Stimulated activated CD4-positive, alpha-beta T cell treated with anti-CD3 and anti-CD28 coated beads, TNF-alpha, amount 100 ng/mL, for 48 hours (primary cell): ENCODE measurements around the gene ENTHD1.
"Not testable (repeated sequence)": the region's sequence is repeated elsewhere in the genome, so short reads cannot be mapped to it uniquely, and the experiment has no call there.

ENCODE experiments used
- DNase-seq, 3 donors: peaks; one replicate each; pipeline ENCODE4 v3.0.0-alpha.2; 2020; ENCODE audit warnings: low read depth in 3 of 3

The ENTHD1 gene

GRCh38 chr22:39851606-39852315 is 41.8 kb downstream of the ENTHD1 start:
- DNase-seq = no peak

DNA sequence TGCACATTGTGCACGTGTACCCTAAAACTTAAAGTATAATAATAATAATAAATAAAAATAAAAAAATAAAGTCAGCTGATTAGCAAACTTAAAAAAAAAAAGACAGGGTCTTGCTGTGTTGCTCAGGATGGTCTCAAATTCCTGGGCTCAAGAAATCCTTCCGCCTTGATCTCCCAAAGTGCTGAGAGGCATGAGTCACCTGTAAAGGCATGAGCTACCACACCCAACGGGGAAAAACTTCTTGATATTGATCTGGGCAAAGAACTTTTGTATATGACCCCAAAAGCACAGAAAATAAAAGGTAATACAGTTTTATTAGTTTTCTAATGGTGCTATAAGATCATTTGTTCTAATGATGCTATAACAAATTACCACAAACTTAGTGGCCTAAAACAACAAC is 46.1 kb downstream of the ENTHD1 start:
- DNase-seq = no peak

GRCh38 chr22:39846539-39846938 is 47.0 kb downstream of the ENTHD1 start:
- not testable (repeated sequence) for DNase-seq

GRCh38 chr22:39845529-39845928 is 48.0 kb downstream of the ENTHD1 start:
- DNase-seq = no peak

DNA sequence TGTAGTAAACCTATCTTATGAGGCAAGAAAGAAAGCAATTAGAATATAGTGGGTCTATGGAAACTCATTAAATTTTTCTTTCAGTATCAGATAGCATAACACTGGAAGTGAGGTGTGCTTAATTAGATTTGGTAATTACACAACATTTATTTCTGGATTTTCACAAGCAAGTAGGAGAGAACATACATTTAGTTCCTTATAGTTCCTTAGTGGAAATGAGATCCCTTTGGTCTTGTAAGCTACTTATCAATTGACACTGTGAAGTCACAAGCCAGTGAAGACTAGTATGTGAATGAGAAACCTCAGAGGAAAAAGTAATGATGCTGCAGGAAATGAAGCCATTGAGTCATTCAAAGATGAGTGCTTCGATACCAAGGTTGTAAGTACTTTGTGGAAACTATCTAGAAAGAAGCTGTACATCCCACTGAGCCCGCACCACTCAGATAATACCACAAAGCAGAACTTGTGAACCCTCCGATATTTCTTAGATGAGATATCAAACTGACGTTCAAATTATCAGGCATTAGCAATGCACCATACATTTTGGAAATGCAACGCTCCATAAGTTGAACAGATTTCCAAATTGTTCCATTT is 53.5 kb downstream of the ENTHD1 start:
- DNase-seq = peak in 2 of 3 donors; percentile 7 to 18

- DNase-seq = no peak
Measured at GRCh38 chr22:39839204-39839603, 54.4 kb downstream of the ENTHD1 start.

GRCh38 chr22:39833610-39834009 is 60.0 kb downstream of the ENTHD1 start:
- no peak for DNase-seq

DNA sequence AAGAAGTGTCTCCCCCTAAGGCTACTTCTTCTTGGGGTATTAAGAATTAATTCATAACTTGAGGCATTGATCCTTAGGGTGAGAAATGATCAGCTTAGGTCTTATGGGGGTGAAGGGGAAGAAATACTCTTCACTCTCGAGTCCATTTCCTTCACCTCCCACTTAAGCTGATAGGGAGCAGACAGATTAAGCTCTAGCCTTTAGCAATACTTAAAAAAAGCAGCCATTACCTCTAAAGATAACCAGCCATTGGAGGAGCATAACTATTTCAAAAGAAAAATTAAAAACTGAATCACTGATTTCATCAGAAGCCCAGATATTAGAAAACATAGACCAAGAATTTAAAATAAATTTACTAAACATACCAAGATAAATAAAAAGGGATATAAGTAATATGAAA is 60.5 kb downstream of the ENTHD1 start:
- DNase-seq = no peak

GRCh38 chr22:39832627-39833074 is 60.9 kb downstream of the ENTHD1 start:
- no peak for DNase-seq

- DNase-seq = no peak
Measured at GRCh38 chr22:39825661-39826102, 67.9 kb downstream of the ENTHD1 start.

DNA sequence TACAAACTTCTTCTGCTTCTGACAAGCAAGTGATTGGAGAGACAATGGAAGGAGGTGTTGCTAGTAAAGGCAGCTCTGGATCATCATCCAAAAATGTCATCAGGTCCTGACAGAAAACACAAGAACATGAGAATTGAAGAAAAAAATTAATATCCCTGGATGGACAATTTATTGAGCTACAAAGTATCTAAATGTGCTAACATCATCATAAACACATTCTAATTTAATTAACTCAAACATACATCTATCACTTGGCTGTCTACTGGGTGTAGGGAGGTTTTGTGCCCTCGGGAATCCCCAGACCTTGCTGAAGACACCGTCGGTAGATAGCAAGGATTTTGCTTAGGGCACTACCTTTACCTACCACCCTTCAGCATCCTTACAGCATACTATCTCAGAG is 72.6 kb downstream of the ENTHD1 start:
- no peak for DNase-seq

- no peak for DNase-seq
Measured at GRCh38 chr22:39820256-39820655, 73.3 kb downstream of the ENTHD1 start.

- DNase-seq = no peak
Measured at GRCh38 chr22:39819429-39819828, 74.1 kb downstream of the ENTHD1 start.

GRCh38 chr22:39818094-39818493 is 75.5 kb downstream of the ENTHD1 start:
- DNase-seq = no peak

DNA sequence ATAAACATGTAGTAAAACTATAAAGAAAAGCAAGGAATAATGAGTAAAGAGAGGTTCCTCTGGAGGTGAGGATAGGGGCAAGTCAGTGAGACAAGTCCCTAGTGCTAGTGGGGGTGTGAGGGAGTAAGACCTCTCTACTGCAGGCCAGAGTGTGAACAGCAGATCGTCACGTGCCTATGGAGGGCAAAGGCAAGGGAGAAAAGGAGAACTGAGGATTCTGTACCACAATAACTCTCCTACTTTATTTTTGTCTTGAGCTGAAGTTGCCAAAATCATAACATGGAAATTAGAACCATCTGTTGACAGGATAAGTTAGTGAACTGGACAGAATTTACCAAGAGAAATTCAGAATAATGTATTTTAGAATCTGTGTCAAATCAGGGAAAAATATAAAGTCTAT is 77.6 kb downstream of the ENTHD1 start:
- no peak for DNase-seq

GRCh38 chr22:39814899-39815298 is 78.7 kb downstream of the ENTHD1 start:
- no peak for DNase-seq

GRCh38 chr22:39809772-39810557 is 83.6 kb downstream of the ENTHD1 start:
- DNase-seq = no peak

- peak; percentile 6 to 24 (median 15) for DNase-seq
Measured at GRCh38 chr22:39808081-39808480, 85.5 kb downstream of the ENTHD1 start.

- no peak for DNase-seq
Measured at GRCh38 chr22:39806109-39806508, 87.5 kb downstream of the ENTHD1 start.

DNA sequence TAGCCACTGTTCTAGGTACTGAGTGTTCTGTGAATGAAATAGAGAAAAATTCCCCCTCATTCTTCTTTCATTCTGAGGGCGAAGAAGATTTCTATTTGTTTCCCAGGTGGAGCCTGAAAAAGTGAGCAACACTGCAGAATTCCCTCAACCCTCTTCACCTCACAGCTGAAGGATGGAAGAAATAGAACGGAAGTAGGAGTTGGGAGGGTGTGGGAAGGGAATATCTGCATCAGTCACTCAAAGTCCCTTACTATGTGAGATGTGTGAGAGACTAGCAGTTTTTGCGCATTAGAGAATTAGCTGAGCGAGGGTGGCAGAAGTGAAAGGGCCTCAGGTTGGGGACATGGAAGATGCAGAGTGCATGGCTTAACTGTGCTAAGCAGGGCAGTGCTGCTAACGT is 88.4 kb downstream of the ENTHD1 start:
- DNase-seq = no peak

GRCh38 chr22:39802682-39803081 is 90.9 kb downstream of the ENTHD1 start:
- no peak for DNase-seq

GRCh38 chr22:39800790-39801520 is 92.6 kb downstream of the ENTHD1 start:
- no peak for DNase-seq
